HepG2 (cell line): ENCODE results near the gene PDZK1. TPM values are rescaled to one million over a fixed set of nuclear protein-coding genes. Genes with fewer than 3 reads are reported as not detected.

Source experiments
- BRD4 ChIP-seq: sonication (generic); formaldehyde crosslinking; IDR thresholded peaks from 2 replicates; pipeline ENCODE4 v1.4.0; 2020; ENCODE audit warnings: missing genetic modification reagents
- CBX5 ChIP-seq: sonication (generic); formaldehyde crosslinking; IDR thresholded peaks from 2 replicates; pipeline ENCODE4 v1.4.0; 2020; ENCODE audit warnings: missing genetic modification reagents, borderline replicate concordance
- POLR2AphosphoS2 ChIP-seq: IDR thresholded peaks from 2 replicates; pipeline ENCODE4 v1.6.1; 2011; ENCODE audit warnings: low read depth, low read length, improper control_type of control experiment
- REPIN1 ChIP-seq: sonication (generic); formaldehyde crosslinking; IDR thresholded peaks from 2 replicates; pipeline ENCODE4 v1.8.0; 2022; ENCODE audit warnings: missing genetic modification reagents, low read depth, mild to moderate bottlenecking, borderline replicate concordance
- ZNF766 ChIP-seq: sonication (generic); formaldehyde crosslinking; IDR thresholded peaks from 2 replicates; pipeline ENCODE4 v1.5.0; 2020; ENCODE audit warnings: missing genetic modification reagents, borderline replicate concordance
- ZSCAN29 ChIP-seq: sonication (generic); formaldehyde crosslinking; conservative IDR thresholded peaks from 2 replicates; pipeline ENCODE4 v1.4.0; 2020; ENCODE audit warnings: mild to moderate bottlenecking, missing genetic modification reagents
- polyA plus RNA-seq, 8 experiments: library from polyadenylated mRNA; depleted of rRNA in 3 of 8; stranded (reverse) in 7 of 8; unstranded in 1 of 8; fragments of >200 nt; fragmentation: Illumina TruSeq in 4 of 8; extraction: Trizol in 4 of 8; gene quantifications; 2 replicates each; pipeline versions ENCODE4 v1.2.1 to v1.2.3, GENCODE V29; 2011 to 2016; ENCODE audit warnings: low read depth in 4 of 8, missing spikeins in 1 of 8, mixed read lengths in 1 of 8; ENCODE audit not compliant: insufficient read depth in 1 of 8
- total RNA-seq, 5 experiments: library from RNA; depleted of rRNA; stranded (reverse); fragments of >200 nt; fragmentation: Illumina TruSeq; extraction: Trizol; gene quantifications; 2 replicates each; pipeline ENCODE4 v1.2.3, GENCODE V29; 2016; ENCODE audit warnings: low read depth in 1 of 5
- TF ChIP-seq, protein P1 (sequence below), 2 experiments: IDR thresholded peaks; 2 replicates each; pipeline ENCODE4 v1.6.1; 2011 to 2012; ENCODE audit warnings: low read length in 2 of 2, borderline replicate concordance in 1 of 2, low read depth in 1 of 2, mild to moderate bottlenecking in 1 of 2, moderate library complexity in 1 of 2
- TF ChIP-seq, protein P2 (sequence below): sonication (generic); formaldehyde crosslinking; IDR thresholded peaks from 2 replicates; pipeline ENCODE4 v1.4.0; 2020; ENCODE audit warnings: mild to moderate bottlenecking, missing genetic modification reagents
- TF ChIP-seq, protein P3 (sequence below): sonication (generic); formaldehyde crosslinking; conservative IDR thresholded peaks from 2 replicates; pipeline ENCODE4 v1.8.0; 2022; ENCODE audit warnings: mild to moderate bottlenecking, moderate library complexity, missing genetic modification reagents
- TF ChIP-seq, protein P4 (sequence below): sonication (generic); formaldehyde crosslinking; IDR thresholded peaks from 2 replicates; pipeline ENCODE4 v1.4.0; 2020; ENCODE audit warnings: missing genetic modification reagents
- TF ChIP-seq, protein P5 (sequence below): sonication (generic); formaldehyde crosslinking; IDR thresholded peaks from 2 replicates; pipeline ENCODE4 v1.4.0; 2020; ENCODE audit warnings: missing genetic modification reagents, low read depth, mild to moderate bottlenecking, borderline replicate concordance
- TF ChIP-seq, protein P6 (sequence below): sonication (generic); formaldehyde crosslinking; IDR thresholded peaks from 2 replicates; pipeline ENCODE4 v1.9.0; 2021; ENCODE audit warnings: missing genetic modification reagents, borderline replicate concordance
- TF ChIP-seq, protein P7 (sequence below), 2 experiments: fragments of 450-650 bp in 1 of 2; sonication (generic) in 1 of 2; formaldehyde crosslinking; IDR thresholded peaks; 2 replicates each; pipeline versions ENCODE4 v1.5.0 to v1.8.0; 2020 to 2022; ENCODE audit warnings: mild to moderate bottlenecking in 1 of 2, missing genetic modification reagents in 1 of 2

PDZK1 gene
- total and polyA plus RNA-seq, 2 of the 13 experiments (the other 11 are each of a cell fraction or from before 2014, with no cell fraction given): 16.2 to 46.4 TPM

DNA sequence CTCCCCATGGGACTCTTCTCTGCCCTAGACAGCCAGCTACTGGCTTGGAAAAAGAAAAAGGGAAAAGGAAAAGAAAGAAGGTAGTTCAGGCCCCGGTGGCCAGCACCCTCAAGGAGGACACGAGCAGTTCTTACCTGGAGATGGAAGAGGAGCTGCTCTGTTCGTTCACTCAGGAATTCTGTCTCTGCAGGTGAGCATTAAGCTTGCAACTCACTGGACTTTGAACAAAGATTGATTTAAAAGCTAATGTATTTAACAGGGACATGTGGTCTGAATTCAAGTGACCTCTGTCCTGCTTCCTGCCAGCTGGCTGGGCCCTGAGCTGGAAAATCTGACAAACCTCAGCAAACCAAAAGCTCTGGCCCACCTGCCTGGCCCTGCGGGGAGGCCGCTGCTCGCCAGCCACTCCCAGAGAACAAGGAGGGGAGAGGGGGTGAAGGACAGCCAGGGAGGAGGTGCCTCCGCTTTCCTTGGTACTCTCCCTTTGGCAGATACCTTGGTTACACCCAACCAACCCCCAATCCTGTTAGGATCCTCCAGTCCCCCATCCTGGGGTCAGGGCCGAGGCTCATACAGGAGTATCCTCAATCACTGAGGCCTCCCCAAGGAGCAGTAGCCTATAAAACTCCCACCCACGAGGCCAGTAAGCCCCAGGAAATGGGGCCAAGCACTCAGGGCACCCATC, at the start of gene PDZK1 (continued):
- TF ChIP-seq, protein P1, sequence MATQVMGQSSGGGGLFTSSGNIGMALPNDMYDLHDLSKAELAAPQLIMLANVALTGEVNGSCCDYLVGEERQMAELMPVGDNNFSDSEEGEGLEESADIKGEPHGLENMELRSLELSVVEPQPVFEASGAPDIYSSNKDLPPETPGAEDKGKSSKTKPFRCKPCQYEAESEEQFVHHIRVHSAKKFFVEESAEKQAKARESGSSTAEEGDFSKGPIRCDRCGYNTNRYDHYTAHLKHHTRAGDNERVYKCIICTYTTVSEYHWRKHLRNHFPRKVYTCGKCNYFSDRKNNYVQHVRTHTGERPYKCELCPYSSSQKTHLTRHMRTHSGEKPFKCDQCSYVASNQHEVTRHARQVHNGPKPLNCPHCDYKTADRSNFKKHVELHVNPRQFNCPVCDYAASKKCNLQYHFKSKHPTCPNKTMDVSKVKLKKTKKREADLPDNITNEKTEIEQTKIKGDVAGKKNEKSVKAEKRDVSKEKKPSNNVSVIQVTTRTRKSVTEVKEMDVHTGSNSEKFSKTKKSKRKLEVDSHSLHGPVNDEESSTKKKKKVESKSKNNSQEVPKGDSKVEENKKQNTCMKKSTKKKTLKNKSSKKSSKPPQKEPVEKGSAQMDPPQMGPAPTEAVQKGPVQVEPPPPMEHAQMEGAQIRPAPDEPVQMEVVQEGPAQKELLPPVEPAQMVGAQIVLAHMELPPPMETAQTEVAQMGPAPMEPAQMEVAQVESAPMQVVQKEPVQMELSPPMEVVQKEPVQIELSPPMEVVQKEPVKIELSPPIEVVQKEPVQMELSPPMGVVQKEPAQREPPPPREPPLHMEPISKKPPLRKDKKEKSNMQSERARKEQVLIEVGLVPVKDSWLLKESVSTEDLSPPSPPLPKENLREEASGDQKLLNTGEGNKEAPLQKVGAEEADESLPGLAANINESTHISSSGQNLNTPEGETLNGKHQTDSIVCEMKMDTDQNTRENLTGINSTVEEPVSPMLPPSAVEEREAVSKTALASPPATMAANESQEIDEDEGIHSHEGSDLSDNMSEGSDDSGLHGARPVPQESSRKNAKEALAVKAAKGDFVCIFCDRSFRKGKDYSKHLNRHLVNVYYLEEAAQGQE (IDR thresholded peaks at IDR 0.05; ENCODE audit: borderline replicate concordance in 1 of 2, low read depth in 1 of 2, low read length in 2 of 2): no peak
- TF ChIP-seq CBX5: 0 out of 2 replicates have a peak, but pooled peaks have one; percentile 26
- TF ChIP-seq, protein P2, sequence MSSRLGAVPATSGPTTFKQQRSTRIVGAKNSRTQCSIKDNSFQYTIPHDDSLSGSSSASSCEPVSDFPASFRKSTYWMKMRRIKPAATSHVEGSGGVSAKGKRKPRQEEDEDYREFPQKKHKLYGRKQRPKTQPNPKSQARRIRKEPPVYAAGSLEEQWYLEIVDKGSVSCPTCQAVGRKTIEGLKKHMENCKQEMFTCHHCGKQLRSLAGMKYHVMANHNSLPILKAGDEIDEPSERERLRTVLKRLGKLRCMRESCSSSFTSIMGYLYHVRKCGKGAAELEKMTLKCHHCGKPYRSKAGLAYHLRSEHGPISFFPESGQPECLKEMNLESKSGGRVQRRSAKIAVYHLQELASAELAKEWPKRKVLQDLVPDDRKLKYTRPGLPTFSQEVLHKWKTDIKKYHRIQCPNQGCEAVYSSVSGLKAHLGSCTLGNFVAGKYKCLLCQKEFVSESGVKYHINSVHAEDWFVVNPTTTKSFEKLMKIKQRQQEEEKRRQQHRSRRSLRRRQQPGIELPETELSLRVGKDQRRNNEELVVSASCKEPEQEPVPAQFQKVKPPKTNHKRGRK (CRISPR knock-in tag): no peak
- TF ChIP-seq, protein P3, sequence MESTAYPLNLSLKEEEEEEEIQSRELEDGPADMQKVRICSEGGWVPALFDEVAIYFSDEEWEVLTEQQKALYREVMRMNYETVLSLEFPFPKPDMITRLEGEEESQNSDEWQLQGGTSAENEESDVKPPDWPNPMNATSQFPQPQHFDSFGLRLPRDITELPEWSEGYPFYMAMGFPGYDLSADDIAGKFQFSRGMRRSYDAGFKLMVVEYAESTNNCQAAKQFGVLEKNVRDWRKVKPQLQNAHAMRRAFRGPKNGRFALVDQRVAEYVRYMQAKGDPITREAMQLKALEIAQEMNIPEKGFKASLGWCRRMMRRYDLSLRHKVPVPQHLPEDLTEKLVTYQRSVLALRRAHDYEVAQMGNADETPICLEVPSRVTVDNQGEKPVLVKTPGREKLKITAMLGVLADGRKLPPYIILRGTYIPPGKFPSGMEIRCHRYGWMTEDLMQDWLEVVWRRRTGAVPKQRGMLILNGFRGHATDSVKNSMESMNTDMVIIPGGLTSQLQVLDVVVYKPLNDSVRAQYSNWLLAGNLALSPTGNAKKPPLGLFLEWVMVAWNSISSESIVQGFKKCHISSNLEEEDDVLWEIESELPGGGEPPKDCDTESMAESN: no peak; the same call in 1 of the 2 replicates
- TF ChIP-seq, protein P4, sequence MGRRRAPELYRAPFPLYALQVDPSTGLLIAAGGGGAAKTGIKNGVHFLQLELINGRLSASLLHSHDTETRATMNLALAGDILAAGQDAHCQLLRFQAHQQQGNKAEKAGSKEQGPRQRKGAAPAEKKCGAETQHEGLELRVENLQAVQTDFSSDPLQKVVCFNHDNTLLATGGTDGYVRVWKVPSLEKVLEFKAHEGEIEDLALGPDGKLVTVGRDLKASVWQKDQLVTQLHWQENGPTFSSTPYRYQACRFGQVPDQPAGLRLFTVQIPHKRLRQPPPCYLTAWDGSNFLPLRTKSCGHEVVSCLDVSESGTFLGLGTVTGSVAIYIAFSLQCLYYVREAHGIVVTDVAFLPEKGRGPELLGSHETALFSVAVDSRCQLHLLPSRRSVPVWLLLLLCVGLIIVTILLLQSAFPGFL: no peak
- TF ChIP-seq REPIN1 (CRISPR knock-in tag): no peak; the same call in 1 of the 2 replicates
- 0 out of 2 replicates have a peak, but pooled peaks have one; percentile 40 for TF ChIP-seq BRD4
- TF ChIP-seq, protein P5, sequence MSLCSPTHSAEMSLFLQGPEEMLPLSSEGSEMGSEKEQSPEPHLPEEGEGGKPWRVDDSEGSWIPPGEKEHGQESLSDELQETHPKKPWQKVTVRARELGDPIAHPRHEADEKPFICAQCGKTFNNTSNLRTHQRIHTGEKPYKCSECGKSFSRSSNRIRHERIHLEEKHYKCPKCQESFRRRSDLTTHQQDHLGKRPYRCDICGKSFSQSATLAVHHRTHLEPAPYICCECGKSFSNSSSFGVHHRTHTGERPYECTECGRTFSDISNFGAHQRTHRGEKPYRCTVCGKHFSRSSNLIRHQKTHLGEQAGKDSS (CRISPR knock-in tag): no peak
- TF ChIP-seq ZSCAN29: 0 out of 2 replicates have a peak, but pooled peaks have one; percentile 26
- TF ChIP-seq POLR2AphosphoS2: no peak
- no peak for TF ChIP-seq ZNF766 (CRISPR knock-in tag)
- TF ChIP-seq, protein P6, sequence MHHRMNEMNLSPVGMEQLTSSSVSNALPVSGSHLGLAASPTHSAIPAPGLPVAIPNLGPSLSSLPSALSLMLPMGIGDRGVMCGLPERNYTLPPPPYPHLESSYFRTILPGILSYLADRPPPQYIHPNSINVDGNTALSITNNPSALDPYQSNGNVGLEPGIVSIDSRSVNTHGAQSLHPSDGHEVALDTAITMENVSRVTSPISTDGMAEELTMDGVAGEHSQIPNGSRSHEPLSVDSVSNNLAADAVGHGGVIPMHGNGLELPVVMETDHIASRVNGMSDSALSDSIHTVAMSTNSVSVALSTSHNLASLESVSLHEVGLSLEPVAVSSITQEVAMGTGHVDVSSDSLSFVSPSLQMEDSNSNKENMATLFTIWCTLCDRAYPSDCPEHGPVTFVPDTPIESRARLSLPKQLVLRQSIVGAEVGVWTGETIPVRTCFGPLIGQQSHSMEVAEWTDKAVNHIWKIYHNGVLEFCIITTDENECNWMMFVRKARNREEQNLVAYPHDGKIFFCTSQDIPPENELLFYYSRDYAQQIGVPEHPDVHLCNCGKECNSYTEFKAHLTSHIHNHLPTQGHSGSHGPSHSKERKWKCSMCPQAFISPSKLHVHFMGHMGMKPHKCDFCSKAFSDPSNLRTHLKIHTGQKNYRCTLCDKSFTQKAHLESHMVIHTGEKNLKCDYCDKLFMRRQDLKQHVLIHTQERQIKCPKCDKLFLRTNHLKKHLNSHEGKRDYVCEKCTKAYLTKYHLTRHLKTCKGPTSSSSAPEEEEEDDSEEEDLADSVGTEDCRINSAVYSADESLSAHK (CRISPR knock-in tag): no peak
- TF ChIP-seq, protein P7, sequence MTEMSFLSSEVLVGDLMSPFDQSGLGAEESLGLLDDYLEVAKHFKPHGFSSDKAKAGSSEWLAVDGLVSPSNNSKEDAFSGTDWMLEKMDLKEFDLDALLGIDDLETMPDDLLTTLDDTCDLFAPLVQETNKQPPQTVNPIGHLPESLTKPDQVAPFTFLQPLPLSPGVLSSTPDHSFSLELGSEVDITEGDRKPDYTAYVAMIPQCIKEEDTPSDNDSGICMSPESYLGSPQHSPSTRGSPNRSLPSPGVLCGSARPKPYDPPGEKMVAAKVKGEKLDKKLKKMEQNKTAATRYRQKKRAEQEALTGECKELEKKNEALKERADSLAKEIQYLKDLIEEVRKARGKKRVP (CRISPR knock-in tag; IDR thresholded peaks at IDR 0.05): no peak
